ENCODE measurements around the gene STPG2.

DNA sequence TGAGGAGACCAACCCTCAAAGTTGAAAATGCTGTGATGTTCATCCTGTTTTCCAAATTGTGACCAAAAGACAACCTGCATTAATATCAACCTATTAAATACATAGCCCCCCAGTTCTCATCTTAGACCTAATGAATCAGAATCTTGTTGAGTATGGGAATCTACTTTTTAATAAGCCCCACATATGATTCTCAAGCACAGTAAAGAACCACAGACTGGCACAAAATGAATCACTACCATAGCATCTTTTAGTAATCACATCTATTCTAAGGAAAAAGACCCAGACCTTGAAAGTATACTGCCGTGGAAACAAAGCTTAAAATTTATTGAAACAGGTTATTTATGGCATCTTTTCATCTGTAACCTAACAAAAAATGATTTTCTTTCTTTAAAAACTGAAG, 152.9 kb downstream of the STPG2 start:
- TF ChIP-seq, protein P1, sequence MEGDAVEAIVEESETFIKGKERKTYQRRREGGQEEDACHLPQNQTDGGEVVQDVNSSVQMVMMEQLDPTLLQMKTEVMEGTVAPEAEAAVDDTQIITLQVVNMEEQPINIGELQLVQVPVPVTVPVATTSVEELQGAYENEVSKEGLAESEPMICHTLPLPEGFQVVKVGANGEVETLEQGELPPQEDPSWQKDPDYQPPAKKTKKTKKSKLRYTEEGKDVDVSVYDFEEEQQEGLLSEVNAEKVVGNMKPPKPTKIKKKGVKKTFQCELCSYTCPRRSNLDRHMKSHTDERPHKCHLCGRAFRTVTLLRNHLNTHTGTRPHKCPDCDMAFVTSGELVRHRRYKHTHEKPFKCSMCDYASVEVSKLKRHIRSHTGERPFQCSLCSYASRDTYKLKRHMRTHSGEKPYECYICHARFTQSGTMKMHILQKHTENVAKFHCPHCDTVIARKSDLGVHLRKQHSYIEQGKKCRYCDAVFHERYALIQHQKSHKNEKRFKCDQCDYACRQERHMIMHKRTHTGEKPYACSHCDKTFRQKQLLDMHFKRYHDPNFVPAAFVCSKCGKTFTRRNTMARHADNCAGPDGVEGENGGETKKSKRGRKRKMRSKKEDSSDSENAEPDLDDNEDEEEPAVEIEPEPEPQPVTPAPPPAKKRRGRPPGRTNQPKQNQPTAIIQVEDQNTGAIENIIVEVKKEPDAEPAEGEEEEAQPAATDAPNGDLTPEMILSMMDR (IDR thresholded peaks at IDR 0.05) = no peak
- TF ChIP-seq EZH2 (IDR thresholded peaks at IDR 0.05) = no peak
- TF ChIP-seq EZH2phosphoT487 (IDR thresholded peaks at IDR 0.05) = no peak
